ENCODE data around the gene GIPC2.
"Not testable (repeated sequence)": the region's sequence is repeated elsewhere in the genome, so short reads cannot be mapped to it uniquely, and the experiment has no call there.

The GIPC2 gene

DNA sequence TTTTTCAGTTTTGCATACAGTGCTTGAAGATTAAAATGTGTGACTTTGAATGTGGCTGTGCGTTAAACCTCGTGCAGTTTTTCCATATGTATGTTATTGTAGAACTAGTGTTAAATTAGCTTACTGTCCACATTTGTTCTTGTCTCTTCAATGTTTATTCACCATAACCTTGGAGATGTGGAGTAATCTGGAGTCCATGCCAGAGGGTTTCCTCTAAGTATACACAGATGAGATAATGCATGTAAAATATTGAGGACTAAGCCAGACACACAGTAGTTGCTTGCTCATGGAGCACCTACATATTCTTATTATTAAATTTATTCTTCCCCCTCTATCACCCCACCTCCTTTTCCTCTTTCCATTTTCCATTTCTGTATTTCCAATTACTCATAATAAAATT, 7.7 kb upstream of the GIPC2 start:
- DNase-seq = peak in 1 of 3 experiments; percentile 34

- DNase-seq = peak in 1 of 3 experiments; percentile 34
Measured at GRCh38 chr1:78038491-78038939, 7.3 kb upstream of the GIPC2 start.

DNA sequence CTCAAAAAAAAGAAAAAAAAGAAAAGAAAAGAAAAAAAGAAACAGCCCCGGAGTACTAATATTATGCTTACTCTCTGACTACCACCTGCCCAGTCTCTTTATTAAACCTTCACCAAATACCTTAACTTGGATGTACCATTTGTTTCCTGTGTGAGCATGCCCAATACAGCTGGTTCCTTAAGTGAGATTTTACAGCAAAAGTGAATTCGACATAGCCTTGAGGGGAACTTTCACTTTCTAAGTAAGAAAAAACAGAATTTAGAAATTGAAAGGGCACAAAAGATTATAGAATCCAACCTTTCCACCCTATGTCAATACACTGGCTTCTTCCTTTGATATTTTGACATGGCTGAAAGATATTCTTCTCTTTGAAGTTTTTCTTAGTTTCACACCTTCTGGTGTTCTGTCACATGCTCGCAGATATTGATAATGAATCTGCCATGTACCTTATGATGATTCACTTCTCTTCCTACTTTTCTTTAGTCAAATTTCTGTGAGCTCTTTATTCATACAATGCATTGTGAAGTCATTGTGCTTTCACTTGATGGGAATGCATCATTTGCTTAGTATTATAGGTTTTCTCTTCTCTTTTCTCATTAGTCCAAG, 5.2 kb upstream of the GIPC2 start:
- DNase-seq = no peak

- no peak for DNase-seq
Measured at GRCh38 chr1:78043436-78043835, 2.3 kb upstream of the GIPC2 start.

DNA sequence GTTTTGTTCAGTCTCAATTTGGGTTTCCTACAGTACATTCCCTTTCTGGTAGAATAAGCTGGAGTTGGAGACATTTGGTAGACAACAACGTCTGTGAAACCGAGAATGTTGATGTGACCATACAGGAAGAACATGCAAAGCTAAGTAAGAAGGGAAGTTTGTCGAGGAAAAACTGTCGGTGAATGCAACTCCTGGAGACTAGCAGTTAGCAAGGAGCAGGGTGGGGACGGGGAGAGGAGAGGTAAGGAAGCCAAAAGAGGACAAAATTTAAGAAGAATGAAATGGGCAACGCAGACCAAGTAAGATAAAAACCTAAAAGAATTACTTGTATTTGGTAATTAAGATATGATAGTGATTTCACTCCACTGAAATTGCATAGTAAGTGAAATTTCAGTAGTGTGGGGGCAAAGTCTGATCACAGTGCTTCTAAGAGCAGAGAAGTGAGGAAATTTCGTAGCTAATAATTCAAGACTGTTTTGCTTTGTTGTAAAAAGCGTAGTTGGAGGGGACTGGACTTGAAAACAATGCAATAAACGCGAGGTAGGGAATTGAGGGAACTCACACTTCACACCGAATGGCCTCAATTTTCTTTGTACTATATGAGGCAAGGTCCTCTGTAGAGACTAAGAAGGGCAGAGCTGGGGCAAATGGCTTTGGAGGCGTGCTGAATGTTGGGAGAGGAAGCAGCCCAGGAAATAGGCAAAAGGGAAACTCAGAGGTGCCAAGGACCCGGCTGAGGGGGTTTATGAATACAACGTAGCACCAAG, 787 bp upstream of the GIPC2 start:
- DNase-seq = no peak

GRCh38 chr1:78045563-78045925, 222 bp upstream of the GIPC2 start:
- DNase-seq = no peak

DNA sequence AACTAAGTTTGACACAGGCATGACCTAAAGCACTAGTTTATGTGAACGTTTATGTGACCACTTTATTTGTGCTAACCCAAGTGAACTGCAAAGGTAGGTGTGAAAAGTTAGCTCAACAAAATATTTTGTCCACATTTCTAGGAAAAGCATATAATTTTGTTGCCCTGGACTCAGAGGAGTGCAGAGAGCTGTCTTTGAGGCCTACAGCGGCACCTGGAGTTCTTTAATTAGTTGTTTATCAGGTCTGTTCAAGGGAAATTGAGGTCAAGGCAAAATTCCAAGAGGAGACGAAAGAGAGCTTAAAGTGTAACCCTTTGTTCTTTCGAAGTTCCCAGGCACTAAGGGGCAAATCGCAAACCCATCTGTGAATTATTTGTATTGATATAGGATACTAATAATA, 1.3 kb downstream of the GIPC2 start:
- peak in 2 of 3 experiments; percentile 1 to 25 for DNase-seq

DNA sequence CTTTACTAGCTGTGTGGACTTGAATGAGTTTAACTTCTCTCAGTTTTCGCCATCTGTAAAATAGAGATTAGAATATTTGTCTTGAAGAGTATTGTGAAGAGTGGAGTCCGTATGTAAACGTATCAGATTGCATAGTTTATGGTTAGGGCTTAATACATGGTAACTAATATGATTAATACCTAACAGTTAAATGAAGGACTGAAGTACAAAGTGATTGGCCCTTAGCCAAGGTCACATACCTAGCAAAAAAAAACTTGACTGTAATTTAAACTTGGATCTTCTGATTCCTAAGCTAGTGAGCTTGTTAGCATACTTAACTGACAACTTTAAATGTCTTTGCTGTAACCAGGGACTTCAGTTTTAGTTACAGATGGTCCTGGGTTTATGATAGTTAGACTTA, 1.9 kb downstream of the GIPC2 start:
- DNase-seq = peak in 1 of 3 experiments; percentile 26

DNA sequence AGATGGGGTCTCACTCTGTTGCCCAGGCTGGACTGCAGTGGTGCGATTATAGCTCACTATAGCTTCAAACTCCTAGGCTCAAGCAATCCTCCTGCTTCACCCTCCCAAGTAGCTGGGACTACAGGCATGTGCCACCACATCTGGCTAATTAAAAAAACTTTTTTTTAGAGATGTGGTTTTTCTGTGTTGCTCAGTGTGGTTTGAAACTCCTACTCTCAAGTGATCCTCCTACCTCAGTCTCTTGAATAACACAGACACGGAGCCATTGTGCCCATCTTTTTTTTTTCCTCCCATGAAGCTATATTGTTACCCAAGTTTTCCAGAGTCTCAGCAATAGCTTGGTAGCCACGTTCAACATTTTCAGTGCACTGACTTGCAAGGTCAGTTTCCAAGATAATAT, 2.7 kb downstream of the GIPC2 start:
- no peak for DNase-seq

GRCh38 chr1:78049396-78049795, 3.6 kb downstream of the GIPC2 start:
- DNase-seq = peak in 1 of 3 experiments; percentile 13

- DNase-seq = no peak
Measured at GRCh38 chr1:78051005-78051404, 5.2 kb downstream of the GIPC2 start.

DNA sequence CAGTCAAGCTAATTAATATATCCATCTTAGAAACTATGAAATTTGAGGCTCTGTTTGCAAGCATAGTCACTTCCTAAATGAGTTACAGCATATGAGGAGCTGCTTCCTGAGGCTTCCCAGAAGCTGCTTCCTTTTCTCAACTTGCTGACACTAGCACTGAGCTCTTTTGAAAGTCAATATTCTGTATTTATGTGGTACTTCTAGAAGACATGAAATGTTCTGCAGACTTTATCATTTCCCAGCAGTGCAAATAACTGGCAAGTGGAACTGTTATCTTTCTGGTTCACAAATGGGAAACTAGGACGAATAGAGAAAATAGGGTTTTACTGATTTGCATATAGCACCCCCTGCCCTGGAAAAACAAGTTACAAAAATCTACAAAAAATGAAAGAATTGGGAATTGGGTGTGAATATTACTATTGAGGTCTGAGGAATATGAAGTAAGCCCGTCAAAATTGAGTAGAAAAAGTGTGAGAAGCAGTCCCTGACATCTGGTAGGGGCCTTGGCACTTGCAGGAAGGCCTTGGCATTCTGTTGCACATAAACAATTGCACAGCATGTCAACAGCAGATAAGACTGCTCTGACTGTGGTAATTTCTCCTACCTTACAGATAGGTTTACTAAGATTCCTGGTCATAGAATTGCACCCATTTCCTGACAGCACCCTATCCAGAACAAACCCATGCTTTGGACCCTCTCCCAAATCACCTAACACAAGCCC, 7.1 kb downstream of the GIPC2 start:
- DNase-seq = no peak

DNA sequence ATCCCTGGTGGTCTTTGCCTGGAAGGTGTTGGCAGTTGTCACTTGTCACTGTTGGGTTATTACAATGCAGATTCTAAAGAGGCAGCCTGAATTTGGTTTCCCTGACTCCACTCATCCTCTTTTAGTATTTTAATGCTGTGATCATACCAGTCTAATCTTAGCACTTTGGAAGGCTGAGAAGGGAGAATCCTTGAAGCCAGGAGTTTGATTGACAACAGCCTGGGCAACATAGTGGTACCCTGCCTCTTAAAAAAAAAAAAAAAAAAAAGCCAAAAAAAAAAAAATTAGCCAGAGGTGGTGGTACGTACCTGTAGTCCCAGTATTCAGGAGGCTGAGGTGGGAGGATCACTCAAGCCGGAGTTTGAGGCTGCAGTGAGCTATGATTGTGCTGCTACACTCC, 7.7 kb downstream of the GIPC2 start:
- DNase-seq = no peak

DNA sequence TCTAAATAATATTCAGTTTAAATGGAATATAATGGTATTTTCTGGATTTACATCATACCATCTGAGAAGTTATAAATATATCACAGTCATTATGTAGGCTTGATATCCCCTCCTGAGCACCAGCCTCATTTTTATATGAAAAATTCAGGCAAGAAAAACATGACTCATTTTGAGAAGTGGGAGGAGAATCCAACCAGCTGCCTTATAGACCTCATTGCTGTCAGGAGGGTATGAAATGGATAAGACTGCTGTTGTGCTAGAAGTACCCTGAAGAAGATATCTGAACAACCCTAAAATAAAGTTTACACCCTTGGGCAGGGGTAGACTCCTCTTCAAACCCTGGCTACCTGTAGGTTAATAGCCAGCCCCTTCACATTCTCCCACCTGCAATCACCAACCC, 8.8 kb downstream of the GIPC2 start:
- no peak for DNase-seq

DNA sequence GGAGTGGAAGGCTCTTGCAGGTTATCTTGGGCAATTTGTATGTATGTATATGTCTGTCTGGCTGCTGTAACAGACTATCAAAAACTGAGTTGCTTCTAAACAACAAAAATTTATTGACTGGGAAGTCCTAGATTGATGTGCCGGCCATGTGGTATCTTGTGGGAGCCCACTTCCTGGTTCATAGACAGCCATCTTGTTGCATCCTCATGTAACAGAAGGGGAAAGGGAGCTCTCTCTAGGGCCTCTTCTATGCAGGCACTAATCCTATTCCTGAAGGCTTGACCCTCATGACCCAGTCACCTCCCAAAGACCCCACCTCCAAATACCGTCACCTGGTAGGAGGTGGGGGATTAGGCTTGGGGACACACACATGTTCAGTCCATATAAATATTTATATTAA, 9.2 kb downstream of the GIPC2 start:
- no peak for DNase-seq

GRCh38 chr1:78055565-78056132, 9.9 kb downstream of the GIPC2 start:
- no peak for DNase-seq

- no peak for DNase-seq
Measured at GRCh38 chr1:78058670-78059069, 12.9 kb downstream of the GIPC2 start.

DNA sequence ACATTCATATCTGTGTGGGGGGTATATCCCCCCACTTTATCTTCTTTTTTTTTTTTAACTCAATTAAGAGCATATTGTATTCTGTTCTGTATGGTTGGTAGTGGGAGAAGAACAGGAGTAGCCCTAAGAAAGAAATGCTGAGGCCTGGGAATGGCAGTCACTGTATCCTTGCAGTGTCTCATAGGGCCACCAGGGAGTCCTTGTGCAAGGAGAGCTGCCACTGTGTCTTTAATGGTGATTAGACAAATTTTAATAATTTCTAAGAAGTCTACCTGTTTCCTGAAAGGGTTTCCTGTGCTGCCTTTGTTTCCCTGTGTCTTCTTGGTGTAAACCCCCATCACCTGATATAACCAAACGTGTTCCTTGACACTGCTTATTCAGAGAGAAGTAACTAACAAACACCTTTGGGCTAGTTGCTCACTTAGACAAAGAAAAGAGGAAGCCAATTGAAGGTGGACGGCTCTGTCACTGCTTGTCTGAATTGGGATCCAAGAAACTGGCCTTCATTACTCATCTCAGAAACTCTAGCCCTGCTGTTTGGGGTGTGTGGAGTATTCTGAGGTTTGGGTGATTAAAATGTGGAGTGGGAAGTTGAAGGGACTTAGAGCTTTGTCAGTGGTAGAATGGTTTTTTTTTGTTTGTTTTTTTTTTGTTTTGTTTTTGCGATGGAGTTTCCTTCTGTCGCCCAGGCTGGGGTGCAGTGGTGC, 15.2 kb downstream of the GIPC2 start:
- DNase-seq = no peak

DNA sequence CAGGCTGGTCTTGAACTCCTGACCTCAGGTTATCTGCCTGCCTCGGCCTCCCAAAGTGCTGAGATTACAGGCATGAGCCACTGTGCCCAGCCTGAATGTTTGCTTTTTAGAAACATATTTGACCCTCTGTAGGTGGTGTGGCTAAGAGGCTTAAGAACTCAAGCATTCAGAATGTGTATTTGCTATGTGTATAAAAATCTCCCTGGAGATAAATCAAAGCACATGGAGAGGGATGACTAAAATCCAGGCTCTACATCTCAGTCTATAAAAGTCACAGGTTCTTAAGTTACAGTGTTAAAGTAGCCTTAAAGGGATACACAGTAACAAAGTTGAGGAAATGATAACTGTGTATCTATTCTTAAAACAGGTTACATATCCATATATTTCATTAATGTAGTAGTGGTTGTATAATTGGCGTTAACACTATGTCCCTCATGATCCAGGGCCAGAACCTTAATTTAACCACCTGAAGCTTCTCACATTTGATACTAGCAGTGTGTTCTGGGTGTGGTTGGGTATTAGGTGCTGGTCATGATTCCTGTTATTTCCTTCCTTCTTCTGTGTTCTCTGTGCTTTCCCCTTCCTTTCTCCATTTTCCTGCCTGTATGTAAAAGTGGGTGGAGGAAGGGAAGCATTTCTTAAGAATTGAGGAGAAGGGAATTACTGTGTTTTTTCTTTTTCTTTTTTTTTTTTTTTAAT, 16.2 kb downstream of the GIPC2 start:
- DNase-seq = peak in 1 of 3 experiments; percentile 45

DNA sequence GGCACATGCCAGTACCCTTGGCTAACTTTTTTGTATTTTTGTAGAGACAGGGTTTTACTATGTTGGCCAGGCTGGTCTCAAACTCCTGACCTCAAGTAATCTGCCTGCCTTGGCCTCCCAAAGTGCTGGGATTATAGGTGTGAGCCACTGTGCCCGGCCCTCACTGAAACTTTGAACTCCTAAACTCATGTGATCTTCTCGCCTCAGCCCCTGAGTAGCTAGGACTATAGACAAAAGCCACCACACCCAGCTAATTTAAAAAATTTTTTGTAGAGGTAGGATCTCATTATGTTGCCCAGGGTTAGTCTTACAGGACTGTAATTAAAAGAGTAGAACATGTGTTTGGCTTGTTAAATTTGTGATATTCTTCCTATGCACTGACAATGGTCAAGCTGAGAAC, 19.1 kb downstream of the GIPC2 start:
- DNase-seq = not testable (repeated sequence)

DNA sequence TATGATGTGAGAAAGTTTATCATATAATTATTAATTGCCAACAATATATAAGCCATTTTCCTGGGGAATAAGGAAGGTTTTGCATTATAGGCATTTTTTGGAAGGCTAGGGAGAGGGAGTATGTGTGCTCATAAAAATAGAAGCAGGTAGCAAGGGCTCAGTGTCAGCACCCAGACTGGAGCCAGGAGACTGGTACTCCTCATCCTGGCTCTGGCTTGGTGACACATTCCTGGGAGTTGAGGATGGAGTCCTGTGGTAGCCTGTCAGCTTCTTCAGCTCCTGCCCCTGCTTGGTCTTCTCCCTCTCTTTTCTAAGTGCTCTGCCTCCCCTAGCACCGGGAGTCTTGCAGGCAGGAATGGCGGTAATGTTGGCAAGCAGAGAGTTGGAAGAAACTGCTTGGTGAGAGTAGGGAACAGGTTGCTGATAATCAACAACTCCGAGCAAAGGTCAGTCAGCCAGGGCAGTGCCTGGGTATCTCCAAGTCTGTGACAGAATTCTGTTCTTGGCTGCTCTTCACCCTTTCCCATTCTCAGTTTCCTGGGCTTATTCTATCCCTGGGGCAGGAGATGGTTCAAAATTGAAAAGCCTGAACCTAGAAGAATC, 23.0 kb downstream of the GIPC2 start:
- DNase-seq = no peak

DNA sequence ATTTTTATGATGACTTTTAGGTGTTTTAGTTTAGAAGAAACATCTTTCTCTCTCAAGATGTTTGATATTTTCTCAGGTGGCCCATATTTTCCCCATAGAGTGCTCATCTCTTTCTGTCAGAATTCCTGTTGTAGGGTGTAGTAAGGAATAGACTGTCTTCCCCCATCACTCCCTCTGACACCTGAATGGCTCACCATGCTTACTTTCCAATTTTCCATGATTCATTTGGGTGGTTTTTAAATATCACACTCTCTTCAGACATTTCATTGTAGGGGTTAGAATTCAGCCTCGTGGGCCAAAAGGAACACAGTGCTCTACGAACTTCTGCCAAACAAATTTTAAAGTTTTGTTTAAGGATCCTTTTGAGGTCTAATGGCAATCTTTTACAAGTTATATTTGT, 24.0 kb downstream of the GIPC2 start:
- DNase-seq = peak in 1 of 3 experiments; percentile 30
